ENCODE results near the gene GPR17.

GPR17 gene

GRCh38 chr2:127645395-127646291, at the start of gene GPR17:
Gene GPR17 (plus strand): TSS chr2:127646153. CDS start chr2:127650736, 4,583 bp downstream.
- no peak for DNase-seq

- DNase-seq = no peak
These were observed 49.5 kb upstream of the GPR17 start for GRCh38 chr2:127596311-127597045.

GRCh38 chr2:127597046-127597983, 48.6 kb upstream of the GPR17 start:
- no peak for DNase-seq

GRCh38 chr2:127597984-127598380, 48.0 kb upstream of the GPR17 start:
- no peak for DNase-seq

- no peak for DNase-seq
These were observed 47.2 kb upstream of the GPR17 start for GRCh38 chr2:127598711-127599110.

- no peak for DNase-seq
These were observed 46.7 kb upstream of the GPR17 start for GRCh38 chr2:127599211-127599610.

GRCh38 chr2:127604986-127605385, 41.0 kb upstream of the GPR17 start:
- no peak for DNase-seq

GRCh38 chr2:127605691-127606263, 40.2 kb upstream of the GPR17 start:
- DNase-seq = no peak

- no peak for DNase-seq
These were observed 39.1 kb upstream of the GPR17 start for GRCh38 chr2:127606625-127607398.

- DNase-seq = no peak
These were observed 38.5 kb upstream of the GPR17 start for GRCh38 chr2:127607399-127607908.

GRCh38 chr2:127608061-127609030, 37.6 kb upstream of the GPR17 start:
- DNase-seq = no peak

- no peak for DNase-seq
These were observed 36.8 kb upstream of the GPR17 start for GRCh38 chr2:127609031-127609751.

- DNase-seq = no peak
These were observed 36.1 kb upstream of the GPR17 start for GRCh38 chr2:127609818-127610217.

- DNase-seq = no peak
These were observed 35.4 kb upstream of the GPR17 start for GRCh38 chr2:127610561-127610960.

- DNase-seq = no peak
These were observed 34.7 kb upstream of the GPR17 start for GRCh38 chr2:127611076-127611925.

- DNase-seq = no peak
These were observed 33.7 kb upstream of the GPR17 start for GRCh38 chr2:127612111-127612822.

- no peak for DNase-seq
These were observed 31.7 kb upstream of the GPR17 start for GRCh38 chr2:127614246-127614645.

- DNase-seq = no peak
These were observed 31.2 kb upstream of the GPR17 start for GRCh38 chr2:127614731-127615130.

Measured in NCI-H1105 (cell line).